ENCODE results near the gene TP73. TPM values are rescaled to one million over a fixed set of nuclear protein-coding genes. Genes with fewer than 3 reads are reported as not detected.
A peak's percentile ranks its signal among the peaks of the same experiment; 100 is the strongest.

TP73 gene
- total RNA-seq, 1 experiment from 2014 or later = 6.9 TPM

- ChIA-PET POLR2A (ENCODE audit: unreplicated experiment) (no interaction called here), CTCF (no interaction called here)
- Histone ChIP-seq H3K79me2 (ENCODE audit: low read depth) (no peaks in the 10 kb centered on the region), H3K4me1 (replicated peaks; ENCODE audit: insufficient read depth) (no peaks in the 10 kb centered on the region), H3F3A (ENCODE audit: insufficient read depth, low read depth) (no peaks in the 10 kb centered on the region), H3K4me3 (no peak overlapping the region), H2AFZ (no peak overlapping the region), H3K9me3 (ENCODE audit: insufficient read depth, low read depth) (no peaks in the 10 kb centered on the region), H3K4me2 (no peak overlapping the region), H3K27ac (no peak overlapping the region), H3K27me3 (ENCODE audit: insufficient read depth, low read depth) (peaks cover 66% of the 10 kb centered on the region), H4K20me1 (ENCODE audit: insufficient read depth) (no peaks in the 10 kb centered on the region), H3K36me3 (ENCODE audit: low read depth) (no peaks in the 10 kb centered on the region), H3K9me2 (ENCODE audit: insufficient read depth) (no peaks in the 10 kb centered on the region)
- no peak for DNase-seq
- intact Hi-C loops (cut with micrococcal nuclease; ENCODE audit: unreplicated experiment) = no loop called here
- no peak for TF ChIP-seq CTCF (conservative IDR thresholded peaks at IDR 0.05)
- TF ChIP-seq EZH2 (IDR thresholded peaks at IDR 0.05; ENCODE audit: low read depth) = no peak
- no TSS peak for BruUV-seq (replicated peaks)
Observed at GRCh38 chr1:3692598-3692997, 40.3 kb downstream of the TP73 start.

GRCh38 chr1:3693321-3693720 is 41.0 kb downstream of the TP73 start:
- Histone ChIP-seq H3K27ac (no peak overlapping the region), H3K36me3 (ENCODE audit: low read depth) (no peaks in the 10 kb centered on the region), H3K27me3 (ENCODE audit: insufficient read depth, low read depth) (peaks cover 67% of the 10 kb centered on the region), H2AFZ (no peak overlapping the region), H3K4me1 (replicated peaks; ENCODE audit: insufficient read depth) (no peaks in the 10 kb centered on the region), H4K20me1 (ENCODE audit: insufficient read depth) (no peaks in the 10 kb centered on the region), H3K4me2 (no peak overlapping the region), H3F3A (ENCODE audit: insufficient read depth, low read depth) (no peaks in the 10 kb centered on the region), H3K9me2 (ENCODE audit: insufficient read depth) (no peaks in the 10 kb centered on the region), H3K9me3 (ENCODE audit: insufficient read depth, low read depth) (no peaks in the 10 kb centered on the region), H3K4me3 (no peak overlapping the region), H3K79me2 (ENCODE audit: low read depth) (no peaks in the 10 kb centered on the region)
- no peak for DNase-seq
- TF ChIP-seq EZH2 (IDR thresholded peaks at IDR 0.05; ENCODE audit: low read depth) (no peak), CTCF (conservative IDR thresholded peaks at IDR 0.05) (no peak)
- intact Hi-C loops (cut with micrococcal nuclease; ENCODE audit: unreplicated experiment) = no loop called here
- no TSS peak for BruUV-seq (replicated peaks)
- ChIA-PET CTCF (no interaction called here), POLR2A (ENCODE audit: unreplicated experiment) (no interaction called here)

- DNase-seq = peak in 1 of 2 experiments; percentile 43
- Histone ChIP-seq H3K4me2 (peak overlapping the region; percentile 59), H3K4me3 (peak overlapping the region; percentile 18; the same call in 1 of the 2 replicates)
Observed at GRCh38 chr1:3695326-3696217, 43.3 kb downstream of the TP73 start.

More at GRCh38 chr1:3695326-3696217, 43.3 kb downstream of the TP73 start:
- intact Hi-C loops (cut with micrococcal nuclease; ENCODE audit: unreplicated experiment) = loop anchor here (1.0 kb wide), 1 partner anchor 29 kb away; no protein-coding TSS in a partner anchor
- no peaks in the 10 kb centered on the region for H3K79me2 ChIP-seq (ENCODE audit: low read depth)
- no peaks in the 10 kb centered on the region for H3K4me1 ChIP-seq (replicated peaks; ENCODE audit: insufficient read depth)
- H4K20me1 ChIP-seq (ENCODE audit: insufficient read depth) = no peaks in the 10 kb centered on the region
- CTCF ChIA-PET = interaction anchor here (0.6 to 1.0 kb wide), 4 partner anchors 22 to 243 kb away, joined by 4 to 10 read pairs (median 6); no protein-coding TSS in a partner anchor
- H3K27ac ChIP-seq = no peak overlapping the region
- H3K27me3 ChIP-seq (ENCODE audit: insufficient read depth, low read depth) = peaks cover 68% of the 10 kb centered on the region
- no peaks in the 10 kb centered on the region for H3K9me2 ChIP-seq (ENCODE audit: insufficient read depth)
- no peaks in the 10 kb centered on the region for H3K36me3 ChIP-seq (ENCODE audit: low read depth)
- POLR2A ChIA-PET (ENCODE audit: unreplicated experiment) = interaction anchor here (0.5 kb wide), 1 partner anchor 68 kb away, joined by 4 read pairs; no protein-coding TSS in a partner anchor
- H3F3A ChIP-seq (ENCODE audit: insufficient read depth, low read depth) = no peaks in the 10 kb centered on the region
- TF ChIP-seq CTCF (conservative IDR thresholded peaks at IDR 0.05) (peak; percentile 88), EZH2 (IDR thresholded peaks at IDR 0.05; ENCODE audit: low read depth) (no peak)
- no peaks in the 10 kb centered on the region for H3K9me3 ChIP-seq (ENCODE audit: insufficient read depth, low read depth)
- H2AFZ ChIP-seq = no peak overlapping the region
- BruUV-seq (replicated peaks) = no TSS peak
